Measurements from ENCODE around the gene SMCP. TPM values are rescaled to one million over a fixed set of nuclear protein-coding genes. Genes with fewer than 3 reads are reported as not detected.

SMCP gene
- total RNA-seq, 1 donor from 2014 or later, result not detected

GRCh38 chr1:152884966-152885624, 7.0 kb downstream of the SMCP start:
- H3K27ac Mint-ChIP-seq (ENCODE audit: unreplicated experiment), result no peak overlapping the region
- no peaks in the 10 kb centered on the region for H3K36me3 Mint-ChIP-seq (ENCODE audit: low read depth, unreplicated experiment)
- H3K9me3 Mint-ChIP-seq (ENCODE audit: unreplicated experiment), result no peaks in the 10 kb centered on the region
- no peak for TF ChIP-seq CTCF (IDR thresholded peaks at IDR 0.05; ENCODE audit: unreplicated experiment)
- DNase-seq (ENCODE audit: low spot score), result no peak
- H3K4me1 Mint-ChIP-seq (ENCODE audit: unreplicated experiment), result no peaks in the 10 kb centered on the region
- no peaks in the 10 kb centered on the region for H3K27me3 Mint-ChIP-seq (ENCODE audit: unreplicated experiment)
- H3K4me3 Mint-ChIP-seq (ENCODE audit: unreplicated experiment), result no peak overlapping the region

- Mint-ChIP-seq H3K27ac (ENCODE audit: unreplicated experiment) (no peak overlapping the region), H3K27me3 (ENCODE audit: unreplicated experiment) (no peaks in the 10 kb centered on the region), H3K4me3 (ENCODE audit: unreplicated experiment) (no peak overlapping the region), H3K9me3 (ENCODE audit: unreplicated experiment) (no peaks in the 10 kb centered on the region), H3K36me3 (ENCODE audit: low read depth, unreplicated experiment) (no peaks in the 10 kb centered on the region), H3K4me1 (ENCODE audit: unreplicated experiment) (no peaks in the 10 kb centered on the region)
- no peak for DNase-seq (ENCODE audit: low spot score)
- no peak for TF ChIP-seq CTCF (IDR thresholded peaks at IDR 0.05; ENCODE audit: unreplicated experiment)
These were observed 8.0 kb downstream of the SMCP start for GRCh38 chr1:152886085-152886484.

GRCh38 chr1:152886758-152887409, 8.8 kb downstream of the SMCP start:
- no peaks in the 10 kb centered on the region for H3K4me1 Mint-ChIP-seq (ENCODE audit: unreplicated experiment)
- H3K4me3 Mint-ChIP-seq (ENCODE audit: unreplicated experiment), result no peak overlapping the region
- no peaks in the 10 kb centered on the region for H3K9me3 Mint-ChIP-seq (ENCODE audit: unreplicated experiment)
- TF ChIP-seq CTCF (IDR thresholded peaks at IDR 0.05; ENCODE audit: unreplicated experiment), result no peak
- H3K36me3 Mint-ChIP-seq (ENCODE audit: low read depth, unreplicated experiment), result no peaks in the 10 kb centered on the region
- H3K27ac Mint-ChIP-seq (ENCODE audit: unreplicated experiment), result no peak overlapping the region
- DNase-seq (ENCODE audit: low spot score), result no peak
- H3K27me3 Mint-ChIP-seq (ENCODE audit: unreplicated experiment), result no peaks in the 10 kb centered on the region

GRCh38 chr1:152888126-152888525, 10.0 kb downstream of the SMCP start:
- Mint-ChIP-seq H3K27ac (ENCODE audit: unreplicated experiment) (no peak overlapping the region), H3K9me3 (ENCODE audit: unreplicated experiment) (no peaks in the 10 kb centered on the region)
- TF ChIP-seq CTCF (IDR thresholded peaks at IDR 0.05; ENCODE audit: unreplicated experiment), result no peak

GRCh38 chr1:152899027-152899426, 20.9 kb downstream of the SMCP start:
- Mint-ChIP-seq H3K9me3 (ENCODE audit: unreplicated experiment) (no peaks in the 10 kb centered on the region), H3K4me1 (ENCODE audit: unreplicated experiment) (peaks cover 6% of the 10 kb centered on the region), H3K4me3 (ENCODE audit: unreplicated experiment) (no peak overlapping the region), H3K27ac (ENCODE audit: unreplicated experiment) (no peak overlapping the region), H3K36me3 (ENCODE audit: low read depth, unreplicated experiment) (no peaks in the 10 kb centered on the region), H3K27me3 (ENCODE audit: unreplicated experiment) (peaks cover 7% of the 10 kb centered on the region)
- TF ChIP-seq CTCF (IDR thresholded peaks at IDR 0.05; ENCODE audit: unreplicated experiment), result no peak
- no peak for DNase-seq (ENCODE audit: low spot score)

More at GRCh38 chr1:152888126-152888525, 10.0 kb downstream of the SMCP start:
- H3K27me3 Mint-ChIP-seq (ENCODE audit: unreplicated experiment), result no peaks in the 10 kb centered on the region
- DNase-seq (ENCODE audit: low spot score), result no peak
- no peaks in the 10 kb centered on the region for H3K36me3 Mint-ChIP-seq (ENCODE audit: low read depth, unreplicated experiment)
- no peaks in the 10 kb centered on the region for H3K4me1 Mint-ChIP-seq (ENCODE audit: unreplicated experiment)
- H3K4me3 Mint-ChIP-seq (ENCODE audit: unreplicated experiment), result no peak overlapping the region

Data from endothelial cell (in vitro differentiated cells).